Liver (tissue), 9 donors: ENCODE data around the gene MYO18B. TPM values are rescaled to one million over a fixed set of nuclear protein-coding genes. Genes with fewer than 3 reads are reported as not detected.

Experiments
- DNase-seq: peaks from one replicate; pipeline ENCODE4 v3.0.0-alpha.2; 2017; ENCODE audit warnings: low spot score
- H3K27ac ChIP-seq, 2 donors: one replicate each; pipeline ENCODE4 v1.7.0; 2013; ENCODE audit warnings: inconsistent platforms in 2 of 2, low read length in 2 of 2, control low read depth in 1 of 2, low read depth in 1 of 2, mild to moderate bottlenecking in 1 of 2
- H3K27me3 ChIP-seq, 4 donors: one replicate each; pipeline versions ENCODE4 v1.6.1 to v1.7.0; 2013; ENCODE audit warnings: low read length in 3 of 4, inconsistent platforms in 1 of 4, mild to moderate bottlenecking in 1 of 4, moderate library complexity in 1 of 4; ENCODE audit not compliant: control insufficient read depth in 4 of 4, insufficient read depth in 4 of 4
- H3K36me3 ChIP-seq, 4 donors: one replicate each; pipeline versions ENCODE4 v1.6.1 to v1.7.0; 2013; ENCODE audit warnings: low read length in 3 of 4, mild to moderate bottlenecking in 3 of 4, low read depth in 1 of 4, moderate library complexity in 1 of 4; ENCODE audit not compliant: control insufficient read depth in 4 of 4, insufficient read depth in 3 of 4
- H3K4me1 ChIP-seq, 4 donors: one replicate each; pipeline versions ENCODE4 v1.6.1 to v1.7.0; 2013; ENCODE audit warnings: low read length in 3 of 4, mild to moderate bottlenecking in 3 of 4, moderate library complexity in 1 of 4; ENCODE audit not compliant: control insufficient read depth in 4 of 4, insufficient read depth in 4 of 4
- H3K4me3 ChIP-seq, 3 donors: one replicate each; pipeline versions ENCODE4 v1.6.1 to v1.7.0; 2013; ENCODE audit warnings: low read length in 3 of 3, control low read depth in 1 of 3, low read depth in 1 of 3, mild to moderate bottlenecking in 1 of 3
- H3K9ac ChIP-seq, 2 donors: one replicate each; pipeline ENCODE4 v1.7.0; 2013; ENCODE audit warnings: low read length in 2 of 2, mild to moderate bottlenecking in 2 of 2, moderate library complexity in 2 of 2, control low read depth in 1 of 2, low read depth in 1 of 2
- H3K9me3 ChIP-seq, 4 donors: one replicate each; pipeline versions ENCODE4 v1.6.1 to v1.7.0; 2013; ENCODE audit warnings: low read length in 3 of 4; ENCODE audit not compliant: control insufficient read depth in 4 of 4
- EGR1 ChIP-seq, 2 donors: IDR thresholded peaks; 2 replicates each; pipeline ENCODE4 v1.6.1; 2016 to 2018; ENCODE audit warnings: antibody characterized with exemption in 2 of 2, low read depth in 2 of 2
- FOXA1 ChIP-seq: IDR thresholded peaks from 2 replicates; pipeline ENCODE4 v1.6.1; 2016; ENCODE audit warnings: antibody characterized with exemption
- FOXA2 ChIP-seq: IDR thresholded peaks from 2 replicates; pipeline ENCODE4 v1.6.1; 2016; ENCODE audit warnings: antibody characterized with exemption
- GABPA ChIP-seq, 2 donors: IDR thresholded peaks in 1 of 2; conservative IDR thresholded peaks in 1 of 2; 2 replicates each; pipeline ENCODE4 v1.6.1; 2016; ENCODE audit warnings: antibody characterized with exemption in 2 of 2, mild to moderate bottlenecking in 1 of 2, moderate library complexity in 1 of 2
- HNF4A ChIP-seq, 2 donors: conservative IDR thresholded peaks; 2 replicates each; pipeline ENCODE4 v1.6.1; 2016; ENCODE audit warnings: antibody characterized with exemption in 2 of 2, mild to moderate bottlenecking in 2 of 2
- HNF4G ChIP-seq: IDR thresholded peaks from 2 replicates; pipeline ENCODE4 v1.6.1; 2016; ENCODE audit warnings: antibody characterized with exemption
- JUND ChIP-seq, 2 donors: IDR thresholded peaks; 2 replicates each; pipeline ENCODE4 v1.6.1; 2016; ENCODE audit warnings: antibody characterized with exemption in 2 of 2
- NR2F2 ChIP-seq: IDR thresholded peaks from 2 replicates; pipeline ENCODE4 v1.6.1; 2016; ENCODE audit warnings: antibody characterized with exemption
- RAD21 ChIP-seq, 2 donors: IDR thresholded peaks; 2 replicates each; pipeline ENCODE4 v1.6.1; 2016; ENCODE audit warnings: antibody characterized with exemption in 2 of 2, mild to moderate bottlenecking in 2 of 2
- RXRA ChIP-seq, 2 donors: IDR thresholded peaks; 2 replicates each; pipeline ENCODE4 v1.6.1; 2017 to 2018; ENCODE audit warnings: antibody characterized with exemption in 2 of 2, mild to moderate bottlenecking in 1 of 2
- SP1 ChIP-seq: IDR thresholded peaks from 2 replicates; pipeline ENCODE4 v1.6.1; 2018; ENCODE audit warnings: antibody characterized with exemption, mild to moderate bottlenecking
- TAF1 ChIP-seq: conservative IDR thresholded peaks from 2 replicates; pipeline ENCODE4 v1.6.1; 2016; ENCODE audit warnings: antibody characterized with exemption, mild to moderate bottlenecking
- YY1 ChIP-seq: IDR thresholded peaks from 2 replicates; pipeline ENCODE4 v1.6.1; 2016; ENCODE audit warnings: antibody characterized with exemption, mild to moderate bottlenecking
- WGBS: extraction: QIAGEN DNeasy Blood & Tissue Kit; methylation state at CpG from one replicate; pipeline ENCODE4 v1.1.7; 2013; 5-methylcytosine and 5-hydroxymethylcytosine counted together
- polyA plus RNA-seq, 2 donors: library from polyadenylated mRNA; stranded (reverse) in 1 of 2; unstranded in 1 of 2; fragments of 200-250 nt in 1 of 2; fragments of >200 nt in 1 of 2; fragmentation: Nextera tagmentation in 1 of 2; extraction: Ambion mirVana in 1 of 2; gene quantifications; one replicate each; pipeline versions ENCODE4 v1.2.1 to v1.2.3, GENCODE V29; 2013 to 2015
- total RNA-seq, 2 donors: library from RNA; depleted of rRNA; stranded (reverse); fragments of >200 nt; gene quantifications; one replicate each; pipeline ENCODE4 v1.2.3, GENCODE V29; 2014
- TF ChIP-seq, protein P1 (sequence below): IDR thresholded peaks from 2 replicates; pipeline ENCODE4 v1.6.1; 2016; ENCODE audit warnings: antibody characterized with exemption
- TF ChIP-seq, protein P2 (sequence below): IDR thresholded peaks from 2 replicates; pipeline ENCODE4 v1.6.1; 2016; ENCODE audit warnings: antibody characterized with exemption
- TF ChIP-seq, protein P3 (sequence below): IDR thresholded peaks from 2 replicates; pipeline ENCODE4 v1.6.1; 2016; ENCODE audit warnings: antibody characterized with exemption
- TF ChIP-seq, protein P4 (sequence below): IDR thresholded peaks from 2 replicates; pipeline ENCODE4 v1.6.1; 2016; ENCODE audit warnings: antibody characterized with exemption, mild to moderate bottlenecking
- TF ChIP-seq, protein P5 (sequence below): fragments of 150-350 bp; IDR thresholded peaks from 2 replicates; pipeline ENCODE4 v1.5.1; 2017; ENCODE audit warnings: improper control_type of control experiment, low read depth, low read length; ENCODE audit not compliant: missing input control
- donor health status: healthy.
- donor health status: healthy.
- donor health status: healthy.
- donor health status: healthy.
- donor health status: healthy.

The MYO18B gene
- total and polyA plus RNA-seq, 4 donors = under 0.01 to 4.2 (median 0.02) TPM; not detected in 1

DNA sequence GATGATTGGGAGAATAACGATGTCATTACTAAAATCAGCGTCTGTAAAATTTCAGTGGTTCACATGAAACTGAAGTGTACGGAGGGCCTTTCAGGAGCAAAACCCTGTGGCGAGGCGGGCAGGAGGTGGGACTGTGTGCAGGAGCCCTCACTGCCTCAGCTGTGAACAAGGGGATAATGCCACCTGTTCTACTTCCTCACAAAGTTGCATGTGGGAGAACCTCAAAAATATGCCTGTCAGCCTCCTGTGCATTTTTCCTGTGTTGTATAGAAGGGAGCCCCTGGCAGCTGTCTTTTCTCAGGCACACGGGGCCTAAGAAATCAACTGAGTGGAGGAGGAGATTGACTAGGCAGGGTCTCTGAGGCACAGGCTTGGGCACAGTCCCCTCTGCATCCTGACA is 43.0 kb upstream of the MYO18B start:
- no peak overlapping the region for H3K27ac ChIP-seq
- no peak for DNase-seq
- TF ChIP-seq JUND (IDR thresholded peaks at IDR 0.05) (no peak), RXRA (IDR thresholded peaks at IDR 0.05) (no peak), YY1 (no peak), GABPA (IDR thresholded peaks at IDR 0.05 in 1 of 2, conservative IDR thresholded peaks at IDR 0.05 in 1 of 2) (no peak), FOXA1 (no peak), TAF1 (no peak), HNF4G (no peak), EGR1 (IDR thresholded peaks at IDR 0.05; ENCODE audit: low read depth in 2 of 2) (no peak), RAD21 (IDR thresholded peaks at IDR 0.05) (no peak), SP1 (no peak), FOXA2 (no peak), HNF4A (conservative IDR thresholded peaks at IDR 0.05) (no peak), NR2F2 (no peak)
- TF ChIP-seq, protein P1, sequence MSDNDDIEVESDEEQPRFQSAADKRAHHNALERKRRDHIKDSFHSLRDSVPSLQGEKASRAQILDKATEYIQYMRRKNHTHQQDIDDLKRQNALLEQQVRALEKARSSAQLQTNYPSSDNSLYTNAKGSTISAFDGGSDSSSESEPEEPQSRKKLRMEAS = no peak
- TF ChIP-seq, protein P2, sequence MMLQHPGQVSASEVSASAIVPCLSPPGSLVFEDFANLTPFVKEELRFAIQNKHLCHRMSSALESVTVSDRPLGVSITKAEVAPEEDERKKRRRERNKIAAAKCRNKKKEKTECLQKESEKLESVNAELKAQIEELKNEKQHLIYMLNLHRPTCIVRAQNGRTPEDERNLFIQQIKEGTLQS = no peak
- TF ChIP-seq, protein P3, sequence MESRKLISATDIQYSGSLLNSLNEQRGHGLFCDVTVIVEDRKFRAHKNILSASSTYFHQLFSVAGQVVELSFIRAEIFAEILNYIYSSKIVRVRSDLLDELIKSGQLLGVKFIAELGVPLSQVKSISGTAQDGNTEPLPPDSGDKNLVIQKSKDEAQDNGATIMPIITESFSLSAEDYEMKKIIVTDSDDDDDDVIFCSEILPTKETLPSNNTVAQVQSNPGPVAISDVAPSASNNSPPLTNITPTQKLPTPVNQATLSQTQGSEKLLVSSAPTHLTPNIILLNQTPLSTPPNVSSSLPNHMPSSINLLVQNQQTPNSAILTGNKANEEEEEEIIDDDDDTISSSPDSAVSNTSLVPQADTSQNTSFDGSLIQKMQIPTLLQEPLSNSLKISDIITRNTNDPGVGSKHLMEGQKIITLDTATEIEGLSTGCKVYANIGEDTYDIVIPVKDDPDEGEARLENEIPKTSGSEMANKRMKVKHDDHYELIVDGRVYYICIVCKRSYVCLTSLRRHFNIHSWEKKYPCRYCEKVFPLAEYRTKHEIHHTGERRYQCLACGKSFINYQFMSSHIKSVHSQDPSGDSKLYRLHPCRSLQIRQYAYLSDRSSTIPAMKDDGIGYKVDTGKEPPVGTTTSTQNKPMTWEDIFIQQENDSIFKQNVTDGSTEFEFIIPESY = no peak
- TF ChIP-seq, protein P4, sequence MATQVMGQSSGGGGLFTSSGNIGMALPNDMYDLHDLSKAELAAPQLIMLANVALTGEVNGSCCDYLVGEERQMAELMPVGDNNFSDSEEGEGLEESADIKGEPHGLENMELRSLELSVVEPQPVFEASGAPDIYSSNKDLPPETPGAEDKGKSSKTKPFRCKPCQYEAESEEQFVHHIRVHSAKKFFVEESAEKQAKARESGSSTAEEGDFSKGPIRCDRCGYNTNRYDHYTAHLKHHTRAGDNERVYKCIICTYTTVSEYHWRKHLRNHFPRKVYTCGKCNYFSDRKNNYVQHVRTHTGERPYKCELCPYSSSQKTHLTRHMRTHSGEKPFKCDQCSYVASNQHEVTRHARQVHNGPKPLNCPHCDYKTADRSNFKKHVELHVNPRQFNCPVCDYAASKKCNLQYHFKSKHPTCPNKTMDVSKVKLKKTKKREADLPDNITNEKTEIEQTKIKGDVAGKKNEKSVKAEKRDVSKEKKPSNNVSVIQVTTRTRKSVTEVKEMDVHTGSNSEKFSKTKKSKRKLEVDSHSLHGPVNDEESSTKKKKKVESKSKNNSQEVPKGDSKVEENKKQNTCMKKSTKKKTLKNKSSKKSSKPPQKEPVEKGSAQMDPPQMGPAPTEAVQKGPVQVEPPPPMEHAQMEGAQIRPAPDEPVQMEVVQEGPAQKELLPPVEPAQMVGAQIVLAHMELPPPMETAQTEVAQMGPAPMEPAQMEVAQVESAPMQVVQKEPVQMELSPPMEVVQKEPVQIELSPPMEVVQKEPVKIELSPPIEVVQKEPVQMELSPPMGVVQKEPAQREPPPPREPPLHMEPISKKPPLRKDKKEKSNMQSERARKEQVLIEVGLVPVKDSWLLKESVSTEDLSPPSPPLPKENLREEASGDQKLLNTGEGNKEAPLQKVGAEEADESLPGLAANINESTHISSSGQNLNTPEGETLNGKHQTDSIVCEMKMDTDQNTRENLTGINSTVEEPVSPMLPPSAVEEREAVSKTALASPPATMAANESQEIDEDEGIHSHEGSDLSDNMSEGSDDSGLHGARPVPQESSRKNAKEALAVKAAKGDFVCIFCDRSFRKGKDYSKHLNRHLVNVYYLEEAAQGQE = no peak
- TF ChIP-seq, protein P5, sequence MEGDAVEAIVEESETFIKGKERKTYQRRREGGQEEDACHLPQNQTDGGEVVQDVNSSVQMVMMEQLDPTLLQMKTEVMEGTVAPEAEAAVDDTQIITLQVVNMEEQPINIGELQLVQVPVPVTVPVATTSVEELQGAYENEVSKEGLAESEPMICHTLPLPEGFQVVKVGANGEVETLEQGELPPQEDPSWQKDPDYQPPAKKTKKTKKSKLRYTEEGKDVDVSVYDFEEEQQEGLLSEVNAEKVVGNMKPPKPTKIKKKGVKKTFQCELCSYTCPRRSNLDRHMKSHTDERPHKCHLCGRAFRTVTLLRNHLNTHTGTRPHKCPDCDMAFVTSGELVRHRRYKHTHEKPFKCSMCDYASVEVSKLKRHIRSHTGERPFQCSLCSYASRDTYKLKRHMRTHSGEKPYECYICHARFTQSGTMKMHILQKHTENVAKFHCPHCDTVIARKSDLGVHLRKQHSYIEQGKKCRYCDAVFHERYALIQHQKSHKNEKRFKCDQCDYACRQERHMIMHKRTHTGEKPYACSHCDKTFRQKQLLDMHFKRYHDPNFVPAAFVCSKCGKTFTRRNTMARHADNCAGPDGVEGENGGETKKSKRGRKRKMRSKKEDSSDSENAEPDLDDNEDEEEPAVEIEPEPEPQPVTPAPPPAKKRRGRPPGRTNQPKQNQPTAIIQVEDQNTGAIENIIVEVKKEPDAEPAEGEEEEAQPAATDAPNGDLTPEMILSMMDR = no peak
- H3K4me3 ChIP-seq = no peak overlapping the region
- H3K9ac ChIP-seq = no peak overlapping the region
- H3K9me3 ChIP-seq = no peaks in the 10 kb centered on the region
- H3K27me3 ChIP-seq = no peaks in the 10 kb centered on the region
- WGBS = 91% methylated on average over 6 of the region's 6 CpGs
- H3K4me1 ChIP-seq = no peaks in the 10 kb centered on the region
- H3K36me3 ChIP-seq = no peaks in the 10 kb centered on the region
